ENCODE results near the gene ZNF766. TPM values are rescaled to one million over a fixed set of nuclear protein-coding genes. Genes with fewer than 3 reads are reported as not detected.

Gene ZNF766
- total RNA-seq, 4 donors from 2014 or later, result 1.8 to 26.9 (median 20.1) TPM

DNA sequence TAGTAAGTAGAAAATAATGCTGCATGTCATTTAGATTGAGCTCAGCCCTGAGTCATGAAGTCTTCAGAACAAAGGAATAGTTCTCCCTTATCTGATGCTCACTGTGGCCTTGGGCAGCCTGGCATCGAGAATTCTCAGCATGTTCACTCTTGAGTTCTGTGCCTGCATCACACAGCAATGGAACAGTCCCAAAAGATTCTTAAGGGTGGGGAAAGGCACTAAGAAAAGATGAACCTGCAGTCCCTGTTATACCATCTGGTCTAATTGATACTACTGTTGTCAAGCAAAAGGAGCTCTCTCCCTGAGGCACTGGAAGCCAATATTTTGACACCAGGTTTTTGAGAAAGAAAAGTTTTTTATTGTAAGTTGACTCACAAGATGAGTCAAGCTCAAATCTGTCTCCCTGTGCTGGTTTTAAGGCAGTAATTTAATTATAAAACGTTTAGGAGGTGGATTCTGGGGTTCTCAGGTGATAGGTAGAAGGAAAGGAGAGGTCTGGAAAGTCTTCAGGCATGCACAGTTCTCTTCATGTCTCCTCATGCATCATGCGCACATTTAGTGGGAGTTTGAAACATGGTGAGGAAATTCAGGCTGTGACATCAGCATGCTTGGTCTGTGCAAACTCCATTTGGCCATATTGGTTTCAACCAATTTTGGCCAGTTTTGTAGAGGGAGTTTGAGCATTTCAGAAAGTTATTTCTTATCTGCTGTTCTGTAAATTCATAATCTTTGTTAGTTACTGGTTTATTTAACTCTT lies 38.1 kb upstream of the ZNF766 start:
- Histone ChIP-seq H3K36me3 (no peaks in the 10 kb centered on the region), H3K27ac (no peak overlapping the region), H3K27me3 (no peaks in the 10 kb centered on the region), H3K9me3 (no peaks in the 10 kb centered on the region), H3K4me3 (no peak overlapping the region), H3K4me1 (no peaks in the 10 kb centered on the region)
- intact Hi-C loops (cut with DNase I; ENCODE audit: low total_unique reads), result no loop called here
- TF ChIP-seq POLR2A (IDR thresholded peaks at IDR 0.05), result no peak
- TF ChIP-seq, protein P1, sequence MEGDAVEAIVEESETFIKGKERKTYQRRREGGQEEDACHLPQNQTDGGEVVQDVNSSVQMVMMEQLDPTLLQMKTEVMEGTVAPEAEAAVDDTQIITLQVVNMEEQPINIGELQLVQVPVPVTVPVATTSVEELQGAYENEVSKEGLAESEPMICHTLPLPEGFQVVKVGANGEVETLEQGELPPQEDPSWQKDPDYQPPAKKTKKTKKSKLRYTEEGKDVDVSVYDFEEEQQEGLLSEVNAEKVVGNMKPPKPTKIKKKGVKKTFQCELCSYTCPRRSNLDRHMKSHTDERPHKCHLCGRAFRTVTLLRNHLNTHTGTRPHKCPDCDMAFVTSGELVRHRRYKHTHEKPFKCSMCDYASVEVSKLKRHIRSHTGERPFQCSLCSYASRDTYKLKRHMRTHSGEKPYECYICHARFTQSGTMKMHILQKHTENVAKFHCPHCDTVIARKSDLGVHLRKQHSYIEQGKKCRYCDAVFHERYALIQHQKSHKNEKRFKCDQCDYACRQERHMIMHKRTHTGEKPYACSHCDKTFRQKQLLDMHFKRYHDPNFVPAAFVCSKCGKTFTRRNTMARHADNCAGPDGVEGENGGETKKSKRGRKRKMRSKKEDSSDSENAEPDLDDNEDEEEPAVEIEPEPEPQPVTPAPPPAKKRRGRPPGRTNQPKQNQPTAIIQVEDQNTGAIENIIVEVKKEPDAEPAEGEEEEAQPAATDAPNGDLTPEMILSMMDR (IDR thresholded peaks at IDR 0.05), result no peak
- no peak for DNase-seq

DNA sequence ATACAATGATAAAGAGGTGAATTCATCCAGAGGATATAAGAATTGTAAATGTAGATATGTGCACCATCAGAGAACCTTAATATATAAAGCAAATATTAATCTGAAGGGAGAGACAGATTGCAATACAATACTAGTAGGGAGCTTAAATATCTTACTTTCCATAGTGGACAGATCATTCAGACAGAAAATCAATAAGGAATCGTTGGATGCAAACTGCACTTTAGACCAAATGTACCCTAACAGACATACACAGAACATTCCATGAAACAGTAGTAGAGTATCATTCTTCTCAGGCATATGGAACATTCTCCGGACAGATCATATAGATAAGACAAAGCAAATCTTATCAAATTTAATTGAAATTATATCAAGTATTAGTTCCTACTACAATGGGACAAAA lies 35.0 kb upstream of the ZNF766 start:
- Histone ChIP-seq H3K27me3 (no peaks in the 10 kb centered on the region), H3K4me1 (no peaks in the 10 kb centered on the region), H3K9me3 (no peaks in the 10 kb centered on the region), H3K4me3 (no peak overlapping the region), H3K27ac (no peak overlapping the region), H3K36me3 (no peaks in the 10 kb centered on the region)
- no peak for TF ChIP-seq POLR2A (IDR thresholded peaks at IDR 0.05)
- TF ChIP-seq, protein P1 (IDR thresholded peaks at IDR 0.05), result no peak
- intact Hi-C loops (cut with DNase I; ENCODE audit: low total_unique reads), result no loop called here
- no peak for DNase-seq

DNA sequence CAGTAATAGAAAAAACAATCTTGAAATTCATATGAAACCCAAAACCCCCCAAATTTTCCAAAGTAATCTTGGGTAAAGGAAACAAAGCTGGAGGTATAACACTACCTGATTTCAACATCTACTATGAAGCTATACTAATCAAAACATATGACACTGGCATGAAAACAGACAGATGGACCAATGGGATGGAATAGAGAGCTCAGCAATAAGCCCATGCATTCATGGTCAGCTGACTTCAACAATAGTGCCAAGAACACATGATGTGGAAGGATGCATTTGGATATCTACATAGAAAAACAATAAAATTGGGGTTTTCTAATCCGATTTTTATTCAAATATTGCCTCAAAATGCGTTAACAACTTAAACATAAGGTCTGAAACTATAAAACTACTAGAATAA lies 32.2 kb upstream of the ZNF766 start:
- Histone ChIP-seq H3K36me3 (no peaks in the 10 kb centered on the region), H3K27ac (no peak overlapping the region), H3K9me3 (no peaks in the 10 kb centered on the region), H3K4me1 (no peaks in the 10 kb centered on the region), H3K27me3 (no peaks in the 10 kb centered on the region), H3K4me3 (no peak overlapping the region)
- TF ChIP-seq, protein P1 (IDR thresholded peaks at IDR 0.05), result no peak
- TF ChIP-seq POLR2A (IDR thresholded peaks at IDR 0.05), result no peak
- intact Hi-C loops (cut with DNase I; ENCODE audit: low total_unique reads), result no loop called here
- DNase-seq, result no peak

DNA sequence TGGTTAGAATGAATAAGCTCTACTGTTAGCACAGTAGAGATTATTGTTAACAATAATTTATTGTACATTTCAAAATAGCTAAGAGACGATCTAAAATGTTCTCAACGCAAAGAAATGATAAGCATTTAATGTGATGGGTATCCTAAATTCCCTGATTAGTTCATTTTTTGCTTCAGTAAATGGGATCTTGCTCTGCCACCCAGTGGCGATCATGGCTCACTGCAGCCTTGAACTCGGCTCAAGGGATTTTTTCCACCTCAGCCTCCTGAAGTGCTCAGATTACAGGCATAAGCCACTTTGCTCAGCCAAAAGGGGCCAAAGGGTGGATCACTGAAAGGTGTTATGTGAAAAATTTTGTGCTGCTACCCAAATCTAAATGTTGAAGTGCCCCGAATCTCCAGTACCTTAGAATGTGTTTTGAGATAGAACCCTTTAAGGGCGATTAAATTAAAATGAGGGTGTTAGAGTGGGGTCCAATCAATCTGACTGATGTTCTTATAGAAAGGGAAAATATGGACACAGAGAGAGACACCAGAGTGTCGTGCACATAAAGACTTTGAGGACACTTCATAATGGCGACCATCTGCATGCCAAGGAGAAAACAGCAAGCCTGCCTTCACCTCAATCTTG lies 31.5 kb upstream of the ZNF766 start:
- intact Hi-C loops (cut with DNase I; ENCODE audit: low total_unique reads), result no loop called here

More for the DNA sequence above, 31.5 kb upstream of the ZNF766 start:
- H3K27ac ChIP-seq, result no peak overlapping the region
- H3K36me3 ChIP-seq, result no peaks in the 10 kb centered on the region
- no peak for TF ChIP-seq POLR2A (IDR thresholded peaks at IDR 0.05)
- TF ChIP-seq, protein P1 (IDR thresholded peaks at IDR 0.05), result peak; percentile 78 to 88 (median 82)
- no peaks in the 10 kb centered on the region for H3K9me3 ChIP-seq
- DNase-seq, result peak; percentile 56 to 68
- H3K27me3 ChIP-seq, result no peaks in the 10 kb centered on the region
- H3K4me1 ChIP-seq, result no peaks in the 10 kb centered on the region
- H3K4me3 ChIP-seq, result no peak overlapping the region
